ENCODE measurements around the gene IGSF8.

Gene IGSF8

GRCh38 chr1:160046494-160047110, 51.8 kb downstream of the IGSF8 start:
- Histone ChIP-seq H3K9me3 (ENCODE audit: control insufficient read depth in 1 of 2, low read length in 2 of 2) (no peaks in the 10 kb centered on the region), H3K9ac (ENCODE audit: low read depth in 1 of 2, low read length in 2 of 2) (no peak overlapping the region), H3K27me3 (ENCODE audit: control insufficient read depth in 1 of 2, insufficient read depth in 2 of 2, low read length in 2 of 2) (no peaks in the 10 kb centered on the region), H3K27ac (ENCODE audit: low read depth, low read length) (no peak overlapping the region), H3K4me1 (ENCODE audit: control insufficient read depth in 1 of 2, insufficient read depth in 2 of 2, low read length in 2 of 2) (peaks cover 13 to 17% of the 10 kb centered on the region in 2 donors), H3K36me3 (ENCODE audit: control insufficient read depth in 1 of 2, insufficient read depth in 2 of 2, low read length in 2 of 2) (no peaks in the 10 kb centered on the region), H3K4me3 (ENCODE audit: low read depth in 1 of 2, low read length in 2 of 2) (peak overlapping the region in 1 of 2 donors; percentile 5)

GRCh38 chr1:160045653-160046052, 52.8 kb downstream of the IGSF8 start:
- no peaks in the 10 kb centered on the region for H3K9me3 ChIP-seq (ENCODE audit: control insufficient read depth in 1 of 2, low read length in 2 of 2)
- H3K4me3 ChIP-seq (ENCODE audit: low read depth in 1 of 2, low read length in 2 of 2), result no peak overlapping the region
- no peak overlapping the region for H3K9ac ChIP-seq (ENCODE audit: low read depth in 1 of 2, low read length in 2 of 2)
- H3K4me1 ChIP-seq (ENCODE audit: control insufficient read depth in 1 of 2, insufficient read depth in 2 of 2, low read length in 2 of 2), result peaks cover 13 to 20% of the 10 kb centered on the region in 2 donors
- no peaks in the 10 kb centered on the region for H3K36me3 ChIP-seq (ENCODE audit: control insufficient read depth in 1 of 2, insufficient read depth in 2 of 2, low read length in 2 of 2)
- no peaks in the 10 kb centered on the region for H3K27me3 ChIP-seq (ENCODE audit: control insufficient read depth in 1 of 2, insufficient read depth in 2 of 2, low read length in 2 of 2)
- no peak overlapping the region for H3K27ac ChIP-seq (ENCODE audit: low read depth, low read length)

- Histone ChIP-seq H3K9me3 (ENCODE audit: control insufficient read depth in 1 of 2, low read length in 2 of 2) (no peaks in the 10 kb centered on the region), H3K27me3 (ENCODE audit: control insufficient read depth in 1 of 2, insufficient read depth in 2 of 2, low read length in 2 of 2) (no peaks in the 10 kb centered on the region), H3K36me3 (ENCODE audit: control insufficient read depth in 1 of 2, insufficient read depth in 2 of 2, low read length in 2 of 2) (no peaks in the 10 kb centered on the region), H3K27ac (ENCODE audit: low read depth, low read length) (no peak overlapping the region), H3K4me3 (ENCODE audit: low read depth in 1 of 2, low read length in 2 of 2) (no peak overlapping the region), H3K4me1 (ENCODE audit: control insufficient read depth in 1 of 2, insufficient read depth in 2 of 2, low read length in 2 of 2) (peaks cover 13 to 20% of the 10 kb centered on the region in 2 donors), H3K9ac (ENCODE audit: low read depth in 1 of 2, low read length in 2 of 2) (no peak overlapping the region)
These were observed 54.9 kb downstream of the IGSF8 start for GRCh38 chr1:160043543-160043942.
